GM18907 (cell line): ENCODE results near the gene STK17A.

Experiments used
- ATAC-seq: cut with Tn5 transposase; IDR thresholded peaks from one replicate; pipeline ENCODE4 v1.9.1; 2021; ENCODE audit warnings: mild to moderate bottlenecking, moderate library complexity; ENCODE audit not compliant: unreplicated experiment

The STK17A gene

GRCh38 chr7:43582503-43583423 is at the start of gene STK17A:
STK17A (plus strand) TSS chr7:43583108; CDS start chr7:43583244, 136 bp downstream.
- peak; percentile 67 for ATAC-seq

DNA sequence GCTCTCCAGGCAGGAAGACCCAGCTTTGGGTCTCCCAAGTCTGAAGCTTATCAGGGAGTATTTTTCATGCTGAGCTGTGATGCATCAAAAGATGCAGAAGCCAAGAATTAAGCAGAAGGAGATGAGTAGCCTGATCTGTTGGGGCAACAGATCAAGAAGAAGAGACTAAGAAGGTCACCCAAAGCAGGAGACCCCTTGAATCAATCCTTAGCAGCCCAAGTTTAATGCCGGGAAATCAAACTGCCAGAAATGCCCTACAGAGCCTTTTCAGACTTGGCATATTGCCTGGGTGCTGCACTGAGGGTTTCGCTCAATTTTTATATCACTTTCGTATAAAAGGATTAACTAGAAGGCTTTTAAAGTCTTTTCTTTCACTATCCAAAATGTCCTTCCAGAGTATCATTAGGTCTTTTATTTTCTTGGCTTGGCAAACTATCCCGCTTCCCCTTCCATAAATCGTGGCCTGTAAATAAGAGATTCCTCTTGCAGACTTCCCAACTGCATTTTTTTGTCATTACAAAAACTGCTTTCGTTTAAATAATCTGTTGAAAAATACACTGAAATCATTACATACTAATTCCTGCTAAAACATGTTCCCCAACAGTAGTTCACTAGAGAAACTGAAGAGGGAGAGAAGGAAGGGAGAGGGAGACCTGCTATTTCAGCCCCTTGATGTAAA is 49.0 kb upstream of the STK17A start:
- ATAC-seq: no peak

GRCh38 chr7:43535031-43535451 is 47.9 kb upstream of the STK17A start:
- ATAC-seq: no peak

DNA sequence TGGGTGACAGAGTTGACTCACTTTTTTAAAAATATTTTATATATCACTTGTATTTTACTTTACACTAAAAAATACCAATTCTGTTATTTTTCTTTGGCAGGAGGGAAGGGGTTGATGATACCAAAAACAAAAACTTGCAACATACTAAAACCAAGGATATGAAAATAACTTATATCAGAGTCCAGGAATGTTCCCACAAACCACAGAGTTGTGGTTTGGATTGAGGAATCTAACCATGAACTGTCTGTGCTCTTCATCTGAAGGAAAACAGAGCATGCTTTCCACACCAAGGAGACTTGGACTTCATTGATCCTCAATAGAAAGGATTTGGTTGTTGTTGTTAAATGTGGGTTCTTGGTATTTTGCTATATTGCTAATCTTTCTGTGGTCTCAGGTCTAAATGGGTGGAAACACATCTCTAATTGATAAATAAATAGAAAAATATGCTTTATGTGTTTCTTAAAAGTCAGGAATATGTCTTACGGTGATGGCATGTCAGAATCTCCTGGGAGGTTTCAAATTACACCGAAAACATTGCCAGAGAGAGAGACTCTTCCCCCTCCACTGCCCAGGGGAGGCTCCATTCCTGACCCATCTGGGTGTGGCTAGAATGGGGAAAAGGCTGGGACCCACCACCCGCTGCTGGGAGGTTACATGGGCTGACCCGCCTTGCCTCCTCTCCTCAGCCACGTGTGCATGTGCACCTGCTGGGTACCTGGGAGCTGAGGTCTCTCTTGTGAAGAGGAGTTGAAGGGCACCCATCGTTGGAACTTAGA is 46.9 kb upstream of the STK17A start:
- ATAC-seq: no peak

DNA sequence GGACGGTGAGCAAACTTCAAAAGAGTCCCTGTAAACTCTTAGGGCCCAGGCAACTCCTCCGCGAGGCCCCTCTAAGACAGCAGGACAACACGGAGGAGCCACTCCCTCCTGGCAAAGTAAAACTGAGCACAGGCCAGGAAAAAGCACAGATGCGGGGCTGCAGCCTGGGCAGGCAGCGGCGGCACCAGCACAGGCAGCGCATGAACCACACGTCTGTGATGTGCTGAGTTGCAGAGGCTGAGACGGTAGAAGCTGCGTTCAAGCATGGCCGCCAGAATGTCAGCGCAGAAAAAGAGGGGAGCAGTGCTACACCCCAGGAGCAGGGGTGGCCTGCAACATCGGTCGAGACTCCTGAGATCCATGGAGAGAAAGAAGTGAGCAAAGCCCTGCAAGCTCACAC is 46.1 kb upstream of the STK17A start:
- ATAC-seq: no peak

GRCh38 chr7:43537765-43538403 is 45.0 kb upstream of the STK17A start:
- no peak for ATAC-seq

DNA sequence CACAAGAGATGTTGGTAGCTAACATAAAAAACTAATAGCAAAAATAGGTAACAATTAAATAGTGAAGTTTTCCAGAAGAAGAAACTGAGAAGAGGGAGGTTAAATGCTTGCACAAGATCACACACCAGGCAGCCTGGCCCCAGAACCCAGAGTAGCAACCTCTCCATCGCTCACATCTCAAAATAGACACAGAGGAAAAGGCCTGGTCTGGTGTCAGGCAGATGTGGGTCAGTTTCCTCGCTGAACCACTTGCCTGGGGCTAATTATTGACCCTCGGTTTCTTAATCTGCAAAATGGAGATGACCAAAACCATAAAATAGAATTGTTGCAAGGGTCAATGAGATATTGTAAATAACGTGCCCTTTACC is 44.5 kb upstream of the STK17A start:
- no peak for ATAC-seq

- no peak for ATAC-seq
Measured at GRCh38 chr7:43540471-43540870, 42.4 kb upstream of the STK17A start.

- no peak for ATAC-seq
Measured at GRCh38 chr7:43542716-43543115, 40.2 kb upstream of the STK17A start.

GRCh38 chr7:43546231-43546630 is 36.7 kb upstream of the STK17A start:
- no peak for ATAC-seq

GRCh38 chr7:43550427-43550826 is 32.5 kb upstream of the STK17A start:
- ATAC-seq: no peak

GRCh38 chr7:43552122-43552521 is 30.8 kb upstream of the STK17A start:
- ATAC-seq: no peak

- no peak for ATAC-seq
Measured at GRCh38 chr7:43553999-43554398, 28.9 kb upstream of the STK17A start.

DNA sequence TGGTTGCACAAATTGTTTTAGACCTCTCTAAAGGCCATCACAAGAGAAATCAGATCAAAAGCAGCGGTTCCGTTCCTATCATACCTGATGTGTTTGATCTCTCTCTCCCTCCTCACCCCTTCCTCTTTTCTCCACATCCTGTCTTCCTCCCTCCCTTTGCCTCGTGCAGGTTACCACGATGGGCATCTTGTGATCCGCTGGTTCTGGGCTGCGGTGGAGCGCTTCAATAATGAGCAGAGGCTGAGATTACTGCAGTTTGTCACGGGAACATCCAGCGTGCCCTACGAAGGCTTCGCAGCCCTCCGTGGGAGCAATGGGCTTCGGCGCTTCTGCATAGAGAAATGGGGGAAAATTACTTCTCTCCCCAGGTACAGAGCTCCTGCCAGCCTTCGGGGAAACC is 28.5 kb upstream of the STK17A start:
- no peak for ATAC-seq

DNA sequence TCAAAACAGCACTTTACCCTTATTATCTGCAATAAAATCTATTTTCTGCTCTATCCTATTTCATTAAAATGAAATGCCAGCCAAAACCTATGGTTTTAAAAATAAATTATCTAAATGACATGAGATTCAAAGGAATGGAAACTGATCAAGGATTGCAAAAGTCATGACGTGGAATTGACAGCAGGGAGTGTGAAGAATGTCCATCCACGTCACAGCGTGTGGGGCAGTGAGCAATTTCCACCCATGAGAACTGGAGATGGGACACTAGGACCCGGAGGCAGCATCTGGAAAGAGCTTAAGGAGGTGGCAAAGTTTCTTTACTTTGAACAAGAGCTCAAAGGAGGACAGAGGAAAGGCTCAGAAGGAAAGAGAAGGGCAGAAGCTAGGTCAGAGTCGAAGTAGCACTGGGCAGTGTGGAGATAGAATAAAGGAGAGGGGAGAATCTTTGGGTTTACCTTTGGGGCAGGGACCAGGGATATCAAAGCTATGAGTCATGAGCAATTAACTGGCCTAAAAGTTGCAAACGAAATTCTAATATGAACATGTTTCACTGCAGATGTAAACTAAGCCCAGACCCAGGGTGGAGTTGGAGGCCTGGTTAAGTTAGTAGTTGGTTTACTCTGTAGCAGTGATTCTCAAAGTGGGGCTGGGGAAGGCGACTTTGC is 24.9 kb upstream of the STK17A start:
- ATAC-seq: no peak

GRCh38 chr7:43559171-43559945 is 23.6 kb upstream of the STK17A start:
- ATAC-seq: no peak

DNA sequence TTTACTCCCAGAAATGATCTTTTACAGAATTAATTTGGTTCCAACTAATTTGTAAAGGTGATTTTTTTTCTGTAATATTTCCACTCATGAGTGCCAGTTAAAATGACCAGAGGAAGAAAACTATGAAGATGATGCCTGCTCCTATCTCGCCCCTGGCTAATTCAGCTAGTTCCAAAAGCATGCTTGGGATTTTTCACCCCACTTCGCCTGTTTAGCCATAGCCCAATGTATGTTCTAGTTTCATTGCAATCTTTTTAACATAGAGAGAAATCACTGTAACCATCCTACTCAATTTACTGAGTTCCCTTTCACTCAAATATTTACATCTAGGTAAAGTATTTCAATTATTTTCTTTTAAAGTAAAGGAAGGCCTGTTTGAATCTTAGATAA is 23.0 kb upstream of the STK17A start:
- no peak for ATAC-seq

DNA sequence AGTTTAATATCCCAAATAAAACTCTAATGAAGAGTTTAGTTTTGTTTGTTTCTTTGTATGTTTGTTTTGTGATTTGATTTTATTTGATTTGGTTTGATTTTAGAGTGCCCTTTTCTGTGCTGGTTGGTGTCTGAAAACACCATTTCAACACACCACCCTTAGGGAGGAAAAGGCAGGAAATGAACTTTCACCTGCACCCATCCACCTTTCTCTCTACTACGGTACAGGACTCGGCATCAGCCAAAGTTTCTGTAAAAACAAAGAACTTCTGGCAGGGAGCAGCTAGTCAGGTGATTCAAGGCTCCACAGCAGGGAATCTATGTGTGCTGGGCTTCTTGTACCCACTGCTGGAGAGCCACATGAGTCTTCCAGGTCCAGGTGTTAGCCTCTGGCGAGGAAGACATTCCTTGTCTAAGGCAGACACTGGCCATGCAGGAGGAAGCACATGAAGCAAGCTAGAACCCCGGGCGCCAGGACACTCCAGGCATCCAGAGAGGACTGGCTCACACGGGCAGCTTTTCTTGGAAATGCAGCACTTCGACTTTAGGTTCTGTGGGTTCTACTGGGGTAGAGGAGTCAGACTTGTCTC is 22.1 kb upstream of the STK17A start:
- ATAC-seq: no peak

DNA sequence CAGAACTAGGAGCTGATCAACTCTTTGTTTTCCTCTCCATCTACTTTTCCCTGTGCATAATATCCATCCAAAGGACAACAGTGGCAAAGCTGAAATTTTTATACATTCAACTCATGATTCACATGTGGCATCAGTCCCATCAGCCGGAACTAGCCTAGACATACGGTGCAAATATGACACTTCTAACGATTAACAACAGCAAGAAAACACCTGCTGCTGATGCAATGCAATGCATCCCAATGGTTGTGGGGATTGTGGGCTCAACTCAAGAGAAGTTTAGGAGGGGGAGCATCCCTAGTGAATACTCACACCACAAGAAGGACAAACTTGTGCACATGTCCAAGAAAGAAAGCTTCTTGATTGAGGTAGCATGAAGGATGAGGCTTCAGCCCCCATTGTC is 20.5 kb upstream of the STK17A start:
- ATAC-seq: no peak
